Ascending aorta (tissue), 2 donors: Measurements from ENCODE around the gene ZMIZ2. TPM values are rescaled to one million over a fixed set of nuclear protein-coding genes. Genes with fewer than 3 reads are reported as not detected.

Source experiments
- DNase-seq, 2 donors: peaks; one replicate each; pipeline ENCODE4 v3.0.0-alpha.2; 2019; ENCODE audit warnings: low spot score in 2 of 2
- H3K27ac ChIP-seq, 2 donors: fragments of 200-600 bp; sonication (generic); one replicate each; pipeline ENCODE4 v1.5.1; 2016 to 2017; ENCODE audit warnings: mild to moderate bottlenecking in 1 of 2
- H3K27me3 ChIP-seq: fragments of 200-600 bp; sonication (generic); one replicate; pipeline ENCODE4 v1.5.1; 2017
- H3K36me3 ChIP-seq, 2 donors: fragments of 200-600 bp; sonication (generic); one replicate each; pipeline ENCODE4 v1.5.1; 2016
- H3K4me1 ChIP-seq, 2 donors: fragments of 200-600 bp; sonication (generic); one replicate each; pipeline ENCODE4 v1.5.1; 2016 to 2017; ENCODE audit warnings: mild to moderate bottlenecking in 1 of 2
- H3K4me3 ChIP-seq, 2 donors: fragments of 200-600 bp; sonication (generic); one replicate each; pipeline ENCODE4 v1.5.1; 2016 to 2017; ENCODE audit warnings: mild to moderate bottlenecking in 1 of 2
- H3K9me3 ChIP-seq, 2 donors: fragments of 200-600 bp; sonication (generic); one replicate each; pipeline ENCODE4 v1.5.1; 2016
- intact Hi-C: fragments of 100-400 bp; cut with DNase I; formaldehyde crosslinking; loops from one replicate; pipeline ENCODE4 v1.15.1; 2023
- total RNA-seq: library from RNA; depleted of rRNA; stranded (reverse); fragments of >200 nt; gene quantifications from one replicate; pipeline ENCODE4 v1.1.0, GENCODE V29; 2016
- TF ChIP-seq, protein P1 (sequence below), 3 experiments: fragments of 200-600 bp in 2 of 3; fragments of 450-650 bp in 1 of 3; sonication (generic) in 2 of 3; IDR thresholded peaks; one replicate each; pipeline ENCODE4 v1.5.1; 2016 to 2019; ENCODE audit warnings: antibody characterized with exemption in 3 of 3, mild to moderate bottlenecking in 1 of 3, moderate library complexity in 1 of 3

The ZMIZ2 gene
- total RNA-seq, 1 donor from 2014 or later, result 75.5 TPM

- TF ChIP-seq, protein P1, sequence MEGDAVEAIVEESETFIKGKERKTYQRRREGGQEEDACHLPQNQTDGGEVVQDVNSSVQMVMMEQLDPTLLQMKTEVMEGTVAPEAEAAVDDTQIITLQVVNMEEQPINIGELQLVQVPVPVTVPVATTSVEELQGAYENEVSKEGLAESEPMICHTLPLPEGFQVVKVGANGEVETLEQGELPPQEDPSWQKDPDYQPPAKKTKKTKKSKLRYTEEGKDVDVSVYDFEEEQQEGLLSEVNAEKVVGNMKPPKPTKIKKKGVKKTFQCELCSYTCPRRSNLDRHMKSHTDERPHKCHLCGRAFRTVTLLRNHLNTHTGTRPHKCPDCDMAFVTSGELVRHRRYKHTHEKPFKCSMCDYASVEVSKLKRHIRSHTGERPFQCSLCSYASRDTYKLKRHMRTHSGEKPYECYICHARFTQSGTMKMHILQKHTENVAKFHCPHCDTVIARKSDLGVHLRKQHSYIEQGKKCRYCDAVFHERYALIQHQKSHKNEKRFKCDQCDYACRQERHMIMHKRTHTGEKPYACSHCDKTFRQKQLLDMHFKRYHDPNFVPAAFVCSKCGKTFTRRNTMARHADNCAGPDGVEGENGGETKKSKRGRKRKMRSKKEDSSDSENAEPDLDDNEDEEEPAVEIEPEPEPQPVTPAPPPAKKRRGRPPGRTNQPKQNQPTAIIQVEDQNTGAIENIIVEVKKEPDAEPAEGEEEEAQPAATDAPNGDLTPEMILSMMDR (IDR thresholded peaks at IDR 0.05), result no peak
- Histone ChIP-seq H3K4me3 (no peak overlapping the region), H3K36me3 (no peaks in the 10 kb centered on the region), H3K4me1 (no peaks in the 10 kb centered on the region), H3K27me3 (no peaks in the 10 kb centered on the region), H3K9me3 (no peaks in the 10 kb centered on the region), H3K27ac (no peak overlapping the region)
- intact Hi-C loops, result no loop called here
- no peak for DNase-seq
These were observed 13.1 kb upstream of the ZMIZ2 start for GRCh38 chr7:44735403-44736165.

DNA sequence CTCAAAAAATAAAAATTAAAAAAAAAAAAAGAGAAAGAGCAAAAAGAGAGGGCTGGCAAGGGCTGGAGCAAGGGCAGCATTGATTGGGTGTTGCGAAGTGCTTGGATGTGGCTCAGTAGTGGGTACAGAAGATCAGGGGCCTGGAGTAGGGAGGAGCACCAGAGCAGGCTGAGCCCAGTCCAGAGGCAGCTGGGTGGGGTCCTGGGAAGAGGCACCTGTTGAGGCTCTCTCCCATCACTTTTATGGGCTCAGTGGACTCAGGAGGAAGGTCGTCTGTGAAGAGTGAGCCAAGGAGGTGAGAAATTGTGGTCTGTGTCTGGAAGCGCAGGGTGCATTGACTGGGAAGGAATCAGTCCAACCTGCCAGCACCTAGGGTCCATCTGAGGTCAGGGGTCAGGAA, 11.8 kb upstream of the ZMIZ2 start:
- no peak for DNase-seq
- H3K4me1 ChIP-seq, result no peaks in the 10 kb centered on the region

DNA sequence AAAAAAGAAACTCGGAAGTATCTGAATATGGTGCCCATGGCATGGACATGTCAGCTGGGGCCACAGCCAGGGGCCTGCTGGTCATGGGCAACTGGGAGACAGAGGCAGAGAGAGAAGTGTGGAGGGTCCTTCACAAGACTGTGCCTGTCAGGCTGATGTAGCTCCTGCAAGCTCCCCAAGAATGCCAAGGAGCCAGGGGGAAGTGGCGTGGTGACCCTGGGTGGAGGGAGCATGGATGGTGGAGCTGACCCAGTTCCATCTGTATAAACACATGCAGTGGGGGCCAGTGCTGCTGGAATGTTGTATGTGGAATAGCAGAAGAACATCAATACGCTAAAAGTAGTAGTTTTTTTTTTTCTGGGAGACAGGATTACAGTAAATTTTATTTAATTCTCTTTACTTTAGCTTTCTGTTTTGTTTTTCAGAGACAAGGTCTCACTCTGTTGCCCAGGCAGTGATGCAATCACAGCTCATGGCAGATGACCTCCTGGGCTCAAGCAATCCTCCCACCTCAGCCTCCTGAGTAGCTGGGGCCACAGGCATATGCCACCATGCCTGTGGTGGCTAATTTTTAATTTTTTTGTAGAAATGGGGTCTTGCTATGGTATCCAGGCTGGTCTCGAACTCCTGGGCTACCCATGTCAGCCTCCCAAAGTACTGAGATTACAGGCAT, 10.5 kb upstream of the ZMIZ2 start:
- intact Hi-C loops, result no loop called here
- no peaks in the 10 kb centered on the region for H3K27me3 ChIP-seq
- H3K36me3 ChIP-seq, result no peaks in the 10 kb centered on the region
- no peak for DNase-seq
- no peak overlapping the region for H3K4me3 ChIP-seq
- TF ChIP-seq, protein P1 (IDR thresholded peaks at IDR 0.05), result no peak
- no peaks in the 10 kb centered on the region for H3K4me1 ChIP-seq
- no peaks in the 10 kb centered on the region for H3K9me3 ChIP-seq
- no peak overlapping the region for H3K27ac ChIP-seq

More for the DNA sequence above, 11.8 kb upstream of the ZMIZ2 start:
- no peaks in the 10 kb centered on the region for H3K36me3 ChIP-seq
- intact Hi-C loops, result no loop called here
- no peak overlapping the region for H3K27ac ChIP-seq
- TF ChIP-seq, protein P1 (IDR thresholded peaks at IDR 0.05), result no peak
- no peaks in the 10 kb centered on the region for H3K27me3 ChIP-seq
- no peak overlapping the region for H3K4me3 ChIP-seq
- no peaks in the 10 kb centered on the region for H3K9me3 ChIP-seq

GRCh38 chr7:44738876-44739665, 9.6 kb upstream of the ZMIZ2 start:
- DNase-seq, result no peak
- Histone ChIP-seq H3K36me3 (no peaks in the 10 kb centered on the region), H3K4me1 (no peaks in the 10 kb centered on the region), H3K27ac (no peak overlapping the region), H3K4me3 (no peak overlapping the region), H3K9me3 (no peaks in the 10 kb centered on the region), H3K27me3 (no peaks in the 10 kb centered on the region)
- TF ChIP-seq, protein P1 (IDR thresholded peaks at IDR 0.05), result no peak
- intact Hi-C loops, result no loop called here

DNA sequence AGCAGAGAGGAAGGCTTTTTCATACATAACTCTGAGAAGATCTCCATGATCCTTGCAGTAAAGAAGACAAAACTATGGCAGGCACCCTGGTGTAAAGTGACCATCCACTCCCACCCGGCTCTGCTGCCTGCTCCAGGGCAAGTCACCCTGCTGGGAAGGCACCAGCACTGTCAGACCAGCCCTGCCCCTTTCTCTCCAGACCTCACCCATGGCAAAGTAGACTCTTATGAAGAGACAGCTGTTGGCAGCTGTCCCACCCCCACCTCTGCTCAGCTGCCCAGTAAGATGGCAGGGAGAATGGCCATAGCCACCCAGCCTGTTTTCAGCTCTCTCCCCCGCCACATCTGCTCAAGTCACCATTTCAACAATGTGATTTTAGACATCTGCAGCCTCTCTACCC, 8.6 kb upstream of the ZMIZ2 start:
- Histone ChIP-seq H3K27ac (no peak overlapping the region), H3K4me1 (no peaks in the 10 kb centered on the region), H3K36me3 (no peaks in the 10 kb centered on the region), H3K4me3 (no peak overlapping the region), H3K9me3 (no peaks in the 10 kb centered on the region), H3K27me3 (no peaks in the 10 kb centered on the region)
- DNase-seq, result no peak
- intact Hi-C loops, result no loop called here
- TF ChIP-seq, protein P1 (IDR thresholded peaks at IDR 0.05), result no peak
